Measurements from ENCODE around the gene TGFBR3.

Gene TGFBR3

GRCh38 chr1:91885716-91886506 is at the start of gene TGFBR3:
Gene TGFBR3 (minus strand): TSS chr1:91886151. CDS start chr1:91861531, 24,620 bp downstream.
- DNase-seq, result no peak

GRCh38 chr1:91929250-91929649 is 43.3 kb upstream of the TGFBR3 start:
- DNase-seq, result no peak

- DNase-seq, result no peak
These were observed 42.1 kb upstream of the TGFBR3 start for GRCh38 chr1:91928026-91928425.

GRCh38 chr1:91925644-91926435 is 39.9 kb upstream of the TGFBR3 start:
- DNase-seq, result no peak

DNA sequence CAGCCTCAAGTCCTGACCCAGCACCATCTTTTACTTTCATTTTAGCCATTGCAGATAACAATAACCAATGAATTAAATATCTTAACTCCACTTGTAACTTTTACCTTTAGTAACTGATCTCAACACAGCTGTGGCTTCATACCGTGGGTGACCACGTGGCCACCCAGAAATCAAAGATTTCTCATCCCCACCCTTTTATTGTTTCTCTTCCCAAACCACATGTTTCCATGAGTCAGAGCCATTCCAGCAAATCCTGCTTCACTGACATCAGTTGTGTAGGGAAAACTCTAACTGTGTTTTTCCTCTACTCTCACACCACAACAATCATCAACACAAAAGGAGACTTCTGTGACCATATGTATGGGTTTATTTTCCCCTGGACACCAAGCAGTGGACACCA is 38.2 kb upstream of the TGFBR3 start:
- DNase-seq, result no peak

GRCh38 chr1:91919962-91920361 is 34.0 kb upstream of the TGFBR3 start:
- DNase-seq, result no peak

DNA sequence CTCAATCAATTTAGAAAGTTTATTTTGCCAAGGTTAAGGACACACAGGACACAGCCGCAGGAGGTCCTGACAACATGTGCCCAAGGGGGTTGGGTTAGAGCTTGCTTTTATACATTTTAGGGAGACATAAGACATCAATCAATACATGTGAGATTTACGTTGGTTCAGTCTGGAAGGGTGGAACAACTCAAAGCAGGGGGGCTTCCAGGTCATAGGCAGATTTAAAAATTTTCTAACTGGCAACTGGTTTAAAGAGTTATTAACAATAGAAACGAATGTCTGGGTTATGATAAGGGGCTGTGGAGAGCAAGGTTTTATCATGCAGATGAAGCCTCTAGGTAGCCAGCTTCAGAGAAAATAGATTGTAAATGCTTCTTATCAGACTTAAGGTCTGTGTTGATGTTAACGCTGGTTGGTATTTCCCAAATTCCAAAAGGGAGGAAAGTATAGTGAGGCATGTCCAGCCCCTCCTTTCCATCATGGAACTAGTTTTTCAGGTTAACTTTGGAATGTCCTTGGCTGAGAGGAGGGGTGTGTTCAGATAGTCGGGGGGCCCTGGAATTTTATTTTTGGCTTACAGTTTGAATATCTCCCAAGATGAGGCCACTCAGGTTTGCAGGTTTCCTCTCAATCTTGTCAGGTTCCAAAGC is 31.0 kb upstream of the TGFBR3 start:
- DNase-seq, result no peak

DNA sequence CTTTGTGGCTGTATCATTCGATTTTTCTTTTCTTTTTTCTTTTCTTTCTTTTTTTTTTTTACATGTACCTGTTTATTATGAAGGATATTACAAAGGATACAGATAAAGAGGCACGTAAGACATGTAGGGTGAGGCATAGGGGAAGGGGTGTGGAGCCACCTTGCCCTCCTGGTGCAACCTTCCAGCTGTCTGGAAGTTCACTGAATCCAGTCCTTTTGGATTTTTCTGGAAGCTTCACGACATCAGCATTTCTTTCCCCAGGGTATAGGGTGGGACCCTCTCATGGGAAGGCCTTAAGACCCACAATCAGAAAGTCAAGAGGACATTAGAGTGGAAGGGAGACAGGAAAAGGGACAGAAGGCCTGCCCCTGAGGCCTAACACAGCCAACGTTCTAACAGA is 30.1 kb upstream of the TGFBR3 start:
- DNase-seq, result no peak

DNA sequence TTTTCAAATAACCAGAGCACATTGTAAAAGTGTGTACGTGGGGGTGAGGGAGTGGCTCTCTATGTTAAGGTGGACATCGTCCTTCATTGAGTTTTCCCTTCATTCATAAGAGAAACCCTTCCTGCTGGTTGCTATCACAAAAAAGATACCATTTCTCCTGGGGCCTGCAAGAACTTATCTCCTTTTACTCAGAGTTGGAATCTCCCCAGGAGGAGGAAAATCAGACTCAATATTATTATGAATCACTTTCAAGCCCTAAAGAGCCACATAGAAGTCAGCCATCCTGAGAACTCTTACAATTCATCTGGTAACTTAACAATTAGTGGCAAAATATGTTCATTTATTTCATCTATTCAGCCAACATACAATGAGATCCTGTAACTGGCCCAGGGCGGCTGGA is 27.1 kb upstream of the TGFBR3 start:
- DNase-seq, result no peak

GRCh38 chr1:91912266-91912665 is 26.3 kb upstream of the TGFBR3 start:
- no peak for DNase-seq

DNA sequence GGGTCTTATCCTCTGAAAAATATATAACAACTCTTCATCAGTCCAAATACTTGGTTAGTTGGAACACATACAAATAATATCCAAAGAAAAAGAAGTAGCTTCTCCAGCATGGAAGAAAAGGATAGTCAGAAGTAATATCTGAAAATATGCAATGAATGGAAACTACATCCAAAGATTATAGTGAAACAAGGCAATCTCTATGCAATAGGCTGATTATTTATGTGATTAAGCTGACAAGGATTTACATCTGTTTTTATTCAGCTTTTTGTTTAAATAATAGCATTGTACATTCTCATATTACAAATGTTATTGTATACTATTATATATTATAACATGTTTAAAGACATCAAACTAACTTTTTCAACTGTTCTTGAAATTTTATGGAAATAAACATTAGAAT is 15.3 kb upstream of the TGFBR3 start:
- no peak for DNase-seq

- no peak for DNase-seq
These were observed 14.6 kb upstream of the TGFBR3 start for GRCh38 chr1:91900562-91900961.

DNA sequence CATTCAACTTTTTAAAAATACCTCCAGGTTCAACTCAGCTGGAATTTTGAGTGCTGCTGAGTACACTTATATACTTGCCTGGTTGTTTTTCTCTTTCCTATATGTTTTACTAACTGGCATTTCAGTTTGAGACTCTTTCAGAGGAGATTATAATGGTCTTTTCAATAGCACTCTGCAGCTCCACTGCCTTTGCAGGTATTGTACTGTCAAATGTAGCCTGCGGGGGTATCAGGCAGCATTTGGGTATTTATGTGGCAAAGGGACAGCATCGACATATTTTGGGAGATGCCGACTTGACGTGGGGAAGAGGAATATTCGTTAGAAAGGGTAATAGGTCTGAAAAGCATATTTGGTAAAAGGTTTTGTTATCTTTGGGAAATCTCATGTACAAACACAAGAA is 11.1 kb upstream of the TGFBR3 start:
- no peak for DNase-seq

DNA sequence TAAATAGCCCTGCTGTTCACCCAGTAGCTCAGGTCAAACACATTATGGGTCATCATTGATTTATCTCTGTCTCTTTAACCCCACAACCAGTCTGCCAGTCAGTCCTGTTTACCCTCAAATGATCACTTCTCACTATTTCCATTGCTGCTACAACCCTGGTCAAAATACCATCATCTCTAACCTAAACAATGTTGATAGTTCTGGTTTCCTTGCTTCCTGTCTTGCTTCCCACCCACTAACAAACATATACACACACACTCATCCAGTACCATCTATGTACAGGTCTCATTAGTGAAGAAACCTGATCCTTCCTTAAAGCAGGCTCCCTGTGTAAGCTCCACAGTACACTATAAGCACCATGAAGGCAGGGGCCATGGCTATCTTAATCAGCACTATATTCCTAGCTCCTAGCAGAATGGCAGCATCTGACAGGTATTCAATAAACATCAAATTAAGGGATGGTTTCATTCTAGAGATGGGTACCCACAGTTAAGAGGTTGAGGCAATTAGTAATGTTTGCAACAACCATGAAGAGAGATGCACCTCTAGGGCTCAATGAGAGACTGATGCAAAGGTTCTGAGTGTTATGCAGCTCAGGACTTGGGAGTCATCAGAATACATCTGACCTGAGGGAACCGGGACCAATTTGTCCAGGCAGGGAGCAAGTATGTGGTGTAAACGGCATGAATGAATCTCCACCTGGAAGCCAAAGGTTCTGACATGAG is 10.0 kb upstream of the TGFBR3 start:
- DNase-seq, result no peak

- no peak for DNase-seq
These were observed 8.2 kb upstream of the TGFBR3 start for GRCh38 chr1:91894036-91894761.

DNA sequence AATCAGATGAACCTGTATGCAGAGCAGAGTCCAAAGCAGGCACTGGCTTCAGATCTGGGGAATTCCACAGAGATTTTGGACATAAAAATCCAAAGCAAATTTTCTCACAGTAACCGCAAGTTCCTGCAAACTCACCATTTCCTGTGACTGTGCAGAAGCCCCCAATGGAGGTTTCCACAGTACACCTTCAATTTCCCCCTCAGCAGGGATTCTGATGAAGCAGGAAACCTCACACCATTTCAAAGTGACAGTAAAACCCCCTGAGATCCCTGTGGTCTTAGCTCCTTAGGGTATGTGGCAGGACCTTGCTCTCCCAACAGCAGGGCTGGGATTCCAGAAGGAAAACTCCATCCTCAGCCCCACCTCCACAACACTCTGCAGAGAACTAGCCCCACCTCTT is 6.0 kb upstream of the TGFBR3 start:
- no peak for DNase-seq

- DNase-seq, result no peak
These were observed 5.5 kb upstream of the TGFBR3 start for GRCh38 chr1:91891454-91891853.

DNA sequence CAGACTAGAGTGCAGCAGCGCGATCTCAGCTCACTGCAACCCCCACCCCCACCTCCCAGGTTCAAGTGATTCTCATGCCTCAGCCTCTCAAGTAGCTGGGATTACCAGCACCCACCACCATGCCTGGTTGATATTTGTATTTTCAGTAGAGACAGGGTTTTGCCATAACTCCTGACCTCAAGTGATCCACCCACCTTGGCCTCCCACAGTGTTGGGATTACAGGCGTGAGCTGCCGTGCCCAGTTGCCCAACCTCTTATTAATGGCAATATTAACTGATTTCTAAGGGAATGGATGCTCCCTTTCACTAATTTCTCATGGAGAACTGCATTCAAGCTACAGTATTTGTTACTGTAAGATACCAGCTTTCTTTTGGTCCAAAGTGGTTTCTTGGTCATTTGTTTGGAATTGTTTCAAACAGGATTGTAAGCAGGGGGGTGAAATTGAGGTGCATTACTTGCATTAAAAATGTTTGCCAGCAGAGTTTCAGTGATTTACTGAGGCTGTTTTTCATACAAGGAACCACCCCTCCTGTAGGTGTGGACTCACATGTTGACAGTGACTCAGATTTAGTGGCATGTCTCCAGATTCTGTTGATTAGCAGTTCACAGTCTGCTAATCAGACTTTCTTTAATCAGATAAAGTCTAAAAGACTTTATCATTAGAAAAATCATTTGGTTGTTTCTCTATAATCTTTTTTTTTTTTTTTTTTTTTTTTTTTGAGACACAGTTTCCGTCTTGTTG is 3.9 kb upstream of the TGFBR3 start:
- no peak for DNase-seq

DNA sequence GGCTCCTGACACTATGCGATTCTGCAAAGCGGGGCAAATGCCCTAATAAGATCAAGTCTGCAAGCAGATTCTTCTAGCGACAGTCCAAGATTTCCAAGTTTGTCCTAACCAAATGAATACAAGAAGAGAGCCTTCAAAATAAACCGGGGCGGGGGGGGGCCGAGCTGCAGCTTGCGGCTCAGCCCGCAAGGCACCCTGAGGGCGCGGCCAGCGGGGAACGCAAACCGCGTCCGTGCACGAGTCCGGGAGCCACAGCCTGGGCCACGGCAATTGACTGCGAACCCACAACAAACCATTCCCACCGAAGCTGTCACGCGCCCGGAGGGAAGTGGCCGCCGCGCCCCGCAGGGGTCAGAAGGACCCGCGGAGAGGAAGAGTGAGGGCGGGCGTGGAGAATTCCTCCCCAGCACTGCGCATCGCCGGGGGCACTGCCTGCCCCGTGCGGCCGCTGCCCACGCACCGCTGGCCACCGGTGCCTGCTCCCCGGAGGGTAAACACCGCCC is 687 bp downstream of the TGFBR3 start:
- DNase-seq, result no peak

DNA sequence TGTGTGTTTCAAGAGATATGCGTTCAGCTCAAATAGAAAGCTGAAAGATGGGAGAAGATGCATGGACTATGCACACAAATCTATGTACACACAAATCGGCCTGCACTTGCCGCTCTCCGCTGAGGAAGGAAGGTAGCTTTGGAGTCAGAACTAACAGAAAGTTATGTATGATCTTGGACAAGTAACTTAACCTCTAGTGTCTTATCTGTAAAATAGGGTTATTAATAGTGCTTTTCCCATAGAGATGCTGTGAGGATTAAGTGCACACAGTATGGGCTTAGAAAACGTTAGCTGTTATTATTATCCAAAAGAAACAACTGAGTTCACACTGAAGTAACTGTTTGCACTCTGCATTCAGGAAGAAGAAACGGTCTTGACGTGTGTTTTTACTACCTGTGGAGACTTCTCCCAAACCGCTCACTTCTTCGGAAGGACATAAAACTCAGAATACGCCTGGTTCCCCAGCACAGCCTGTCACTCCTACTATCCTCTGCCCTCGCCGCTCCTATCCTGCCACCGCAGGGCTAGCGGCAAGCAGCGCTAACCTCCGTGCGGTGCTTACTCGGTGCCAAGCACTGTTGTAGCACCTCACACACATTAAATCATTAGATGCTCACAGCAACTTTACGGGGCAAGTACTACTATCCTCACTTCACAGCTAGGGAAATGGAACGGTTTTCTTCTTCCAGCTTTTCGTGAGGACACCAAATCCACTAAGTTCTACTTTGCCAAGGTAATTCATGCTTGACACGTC is 1.3 kb downstream of the TGFBR3 start:
- DNase-seq, result no peak

- no peak for DNase-seq
These were observed 2.5 kb downstream of the TGFBR3 start for GRCh38 chr1:91883470-91883869.

Measured in GF-D8 (cell line).